SH-SY5Y (cell line): ENCODE measurements around the gene ALG10B.

Experiments
- GATA2 ChIP-seq: IDR thresholded peaks from 2 replicates; pipeline ENCODE4 v1.6.1; 2011; ENCODE audit warnings: mild to moderate bottlenecking, low read depth, low read length
- GATA3 ChIP-seq: IDR thresholded peaks from 2 replicates; pipeline ENCODE4 v1.6.1; 2011; ENCODE audit warnings: low read depth, mild to moderate bottlenecking, low read length, moderate library complexity

- TF ChIP-seq GATA3, result no peak
- no peak for TF ChIP-seq GATA2
Observed at GRCh38 chr12:38269897-38270296, 46.7 kb upstream of the ALG10B start.
